Posterior cingulate gyrus (tissue), 11 donors: ENCODE results near the gene ADGRA3.

Experiments
- DNase-seq, 10 donors: peaks; one replicate each; pipeline versions ENCODE4 v3.0.0 to v3.0.0-alpha.2; 2020 to 2021; ENCODE audit warnings: mixed read lengths in 3 of 10
- intact Hi-C: fragments of 100-400 bp; cut with DNase I; formaldehyde crosslinking; loops from one replicate; pipeline ENCODE4 v1.15.1; 2023

Gene ADGRA3

GRCh38 chr4:22454216-22454838 is 61.5 kb downstream of the ADGRA3 start:
- no peak for DNase-seq
- intact Hi-C loops = no loop called here

DNA sequence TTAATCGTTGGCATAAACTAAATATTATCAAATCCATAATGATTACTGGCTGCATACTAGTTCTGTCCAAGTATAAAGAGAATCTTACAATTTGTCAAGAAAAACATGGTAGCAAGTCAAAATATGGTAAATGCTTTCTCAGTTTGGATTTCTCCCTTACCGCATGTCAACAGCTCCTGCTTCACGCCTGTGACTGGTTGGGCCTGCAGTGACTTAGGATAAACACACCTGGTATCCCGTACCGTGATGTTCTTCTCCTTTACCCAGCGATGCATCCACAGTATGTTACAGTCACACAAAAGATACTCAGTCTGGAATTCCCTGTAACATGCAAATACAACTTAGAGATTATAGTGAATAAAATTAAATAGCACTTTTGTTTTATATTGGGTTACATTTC is 71.1 kb downstream of the ADGRA3 start:
- intact Hi-C loops = no loop called here
- DNase-seq = no peak

DNA sequence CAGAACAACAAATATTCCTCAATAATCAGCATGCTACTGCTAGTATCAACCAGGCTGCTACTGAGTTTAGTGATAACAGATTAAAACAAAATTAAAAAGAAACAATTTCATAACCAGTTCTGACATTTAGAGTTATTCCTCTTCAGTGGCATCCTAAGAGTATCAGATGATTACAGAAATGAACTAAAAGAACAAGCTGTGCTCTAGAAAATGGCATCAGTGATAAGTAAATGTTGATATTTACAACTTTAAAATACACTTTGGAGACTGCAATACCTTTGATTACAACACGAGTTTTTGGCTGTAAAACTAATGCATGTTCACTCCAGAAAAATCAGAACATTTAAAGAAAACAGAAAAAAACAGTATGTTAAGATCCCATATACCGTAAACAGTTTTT is 72.9 kb downstream of the ADGRA3 start:
- intact Hi-C loops = no loop called here

GRCh38 chr4:22440999-22441398 is 74.9 kb downstream of the ADGRA3 start:
- DNase-seq = no peak
- intact Hi-C loops = no loop called here

More for the DNA sequence above, 72.9 kb downstream of the ADGRA3 start:
- no peak for DNase-seq

DNA sequence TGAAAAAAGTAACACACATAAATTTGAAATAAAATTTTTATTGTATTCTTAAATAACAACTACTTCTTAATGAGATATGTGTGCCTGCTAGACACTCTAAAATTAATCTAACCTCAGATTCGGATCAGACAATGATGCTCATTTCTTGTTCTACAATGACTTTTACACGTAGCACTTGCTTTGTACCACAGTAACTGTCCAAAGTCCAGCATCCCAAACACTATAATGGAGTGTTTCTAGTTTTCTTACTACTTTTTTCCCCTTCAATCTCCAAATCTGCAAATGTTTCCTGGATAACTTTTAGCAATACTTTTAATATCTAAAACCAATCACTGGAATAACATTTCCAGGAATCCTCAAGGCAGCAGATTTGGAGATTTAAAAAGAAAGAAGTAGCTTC is 75.9 kb downstream of the ADGRA3 start:
- intact Hi-C loops = no loop called here
- DNase-seq = no peak

- intact Hi-C loops = no loop called here
- no peak for DNase-seq
Measured at GRCh38 chr4:22435652-22436051, 80.2 kb downstream of the ADGRA3 start.

DNA sequence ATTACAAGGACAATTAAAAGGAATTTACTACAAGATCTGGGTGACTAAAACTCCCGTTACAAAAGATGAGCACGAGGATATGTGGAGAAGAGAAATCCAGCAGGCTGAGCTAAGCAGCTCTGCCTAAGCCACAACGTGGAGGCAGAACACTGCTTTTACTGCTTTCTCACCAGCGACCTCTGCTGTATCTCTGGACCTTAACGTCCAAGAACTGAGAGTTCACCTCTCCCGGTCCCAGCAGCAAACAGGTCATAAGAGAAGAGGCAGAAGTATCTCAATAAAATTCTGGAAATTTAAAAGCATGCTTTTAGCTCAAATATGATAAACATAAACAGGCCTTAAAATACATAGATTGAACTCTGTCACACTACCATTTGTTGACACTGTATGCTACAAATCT is 81.0 kb downstream of the ADGRA3 start:
- intact Hi-C loops = no loop called here
- peak in 3 of 10 donors; percentile 12 to 60 (median 15) for DNase-seq

- intact Hi-C loops = no loop called here
- no peak for DNase-seq
Measured at GRCh38 chr4:22430626-22431025, 85.2 kb downstream of the ADGRA3 start.

DNA sequence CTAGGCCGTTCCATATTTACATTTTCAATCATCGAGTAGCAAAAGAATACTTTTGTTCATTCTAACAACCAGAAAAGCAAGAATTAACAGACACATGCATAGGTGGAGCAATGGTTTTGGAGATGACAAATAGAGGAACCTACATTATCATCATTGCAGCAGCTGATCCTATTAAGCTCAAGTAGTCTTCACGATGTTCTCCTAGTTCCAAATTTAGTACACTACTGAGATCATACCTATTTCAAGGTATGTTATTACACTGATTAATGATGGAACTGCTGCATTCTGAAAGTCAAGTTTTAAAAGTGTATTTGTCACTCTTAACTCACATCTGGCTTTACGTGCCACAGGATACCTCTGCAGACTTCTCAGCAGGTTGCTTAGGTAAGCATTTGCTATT is 87.4 kb downstream of the ADGRA3 start:
- intact Hi-C loops = no loop called here
- no peak for DNase-seq

- DNase-seq = no peak
- intact Hi-C loops = no loop called here
Measured at GRCh38 chr4:22427675-22428074, 88.2 kb downstream of the ADGRA3 start.

DNA sequence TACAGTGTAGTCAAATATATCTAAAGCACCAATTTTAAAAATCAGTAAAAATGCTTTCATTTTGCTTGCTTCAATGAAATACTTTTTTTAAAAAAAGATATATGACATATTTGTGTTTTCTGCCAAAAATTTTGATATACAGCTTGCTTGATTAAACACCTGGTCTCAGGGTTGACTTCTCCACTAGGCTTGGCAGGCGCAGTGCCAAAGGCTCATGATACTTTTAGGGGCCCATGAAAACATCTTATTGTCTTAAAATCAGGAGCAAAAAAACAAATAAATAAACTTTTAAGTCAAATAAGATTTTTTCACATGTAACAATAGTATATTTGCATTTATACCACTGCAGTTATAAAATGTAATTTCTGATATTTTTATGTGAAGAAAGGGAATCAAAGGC is 95.6 kb downstream of the ADGRA3 start:
- intact Hi-C loops = no loop called here
- no peak for DNase-seq

GRCh38 chr4:22417408-22417807 is 98.5 kb downstream of the ADGRA3 start:
- intact Hi-C loops = no loop called here

DNA sequence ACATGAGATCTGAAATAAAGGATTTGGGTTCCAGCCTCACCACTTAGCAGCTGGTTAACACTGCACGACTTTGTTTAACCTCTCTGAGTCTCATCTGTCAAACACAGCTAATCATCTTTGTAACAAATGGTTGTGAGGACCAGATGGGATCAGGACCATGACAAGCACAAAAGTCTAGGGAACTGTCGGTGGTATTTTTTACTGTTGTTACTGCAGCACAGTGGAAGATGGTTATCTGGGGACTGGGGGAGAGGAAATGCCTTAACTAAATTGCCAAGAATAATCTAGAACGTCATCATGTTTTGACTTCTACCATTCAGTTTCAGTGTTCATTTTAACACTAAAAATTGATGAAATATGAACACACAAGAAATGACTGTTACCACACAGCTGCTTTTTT is 99.5 kb downstream of the ADGRA3 start:
- intact Hi-C loops = no loop called here
- no peak for DNase-seq

More at GRCh38 chr4:22417408-22417807, 98.5 kb downstream of the ADGRA3 start:
- no peak for DNase-seq

DNA sequence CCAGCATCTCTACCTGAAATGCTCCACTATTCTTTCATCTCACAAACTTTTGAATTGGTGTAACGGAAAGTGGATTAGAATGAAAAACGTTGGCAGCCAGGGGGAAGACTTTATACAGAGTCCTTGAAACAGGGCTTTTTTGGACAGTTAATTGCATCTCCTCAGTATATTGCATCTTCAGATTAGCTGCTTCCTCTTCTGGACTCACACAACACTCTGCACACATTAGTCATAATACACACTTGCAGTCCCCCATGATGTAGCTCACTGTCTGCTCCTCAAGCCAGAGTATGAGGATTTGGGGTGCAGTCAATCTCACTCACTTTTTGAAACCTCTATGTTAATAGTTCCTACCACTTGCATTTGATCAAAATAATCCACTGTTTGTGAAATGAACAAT is 101.0 kb downstream of the ADGRA3 start:
- intact Hi-C loops = no loop called here
- DNase-seq = no peak

DNA sequence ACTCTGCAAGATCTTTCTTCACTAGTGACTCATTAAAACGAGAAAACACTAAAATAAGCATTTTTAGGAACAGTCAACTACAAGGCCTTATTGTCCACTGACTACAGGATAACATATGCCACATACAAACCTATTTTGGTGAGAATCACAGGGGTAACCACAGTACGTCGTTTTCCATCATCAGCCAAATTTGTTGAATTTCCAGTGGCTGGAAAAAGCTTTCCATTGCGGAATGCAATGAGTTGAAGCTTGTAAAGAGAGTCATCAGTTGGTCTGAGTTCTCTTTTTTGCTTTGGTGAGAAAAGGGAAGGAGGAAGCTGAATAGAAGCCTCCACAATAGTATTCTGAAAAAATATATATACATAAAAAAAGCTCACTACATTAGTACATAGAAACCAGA is 102.4 kb downstream of the ADGRA3 start:
- DNase-seq = no peak

GRCh38 chr4:22412013-22412412 is 103.9 kb downstream of the ADGRA3 start:
- no peak for DNase-seq
- intact Hi-C loops = no loop called here

More for the DNA sequence above, 102.4 kb downstream of the ADGRA3 start:
- intact Hi-C loops = no loop called here

DNA sequence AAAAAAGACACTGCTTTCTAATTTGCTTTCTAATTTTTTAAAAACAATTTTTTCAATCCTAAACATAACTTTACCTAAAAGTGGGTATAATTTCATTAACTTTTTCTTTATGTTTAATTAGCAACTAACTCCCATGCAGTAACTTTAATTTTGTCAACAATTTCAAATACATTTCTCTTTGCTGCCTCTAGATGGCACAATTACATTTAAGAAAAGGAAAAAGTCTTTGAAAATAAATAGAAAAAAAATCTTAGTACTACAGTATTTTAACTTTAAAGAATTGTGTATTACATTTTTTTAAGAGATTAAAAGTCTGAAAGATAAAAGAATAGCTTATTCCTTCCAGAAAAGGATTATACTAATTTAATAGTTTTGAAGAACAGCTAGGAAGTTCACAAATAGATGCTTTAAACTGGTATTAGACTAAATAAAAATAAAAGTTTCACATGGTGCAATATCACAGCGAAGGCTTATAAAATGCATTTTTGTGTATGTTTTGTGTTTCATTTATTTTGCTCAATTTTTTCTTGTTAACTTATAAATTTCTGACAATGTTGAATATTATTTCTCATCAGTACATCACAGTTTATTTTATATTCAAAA is 105.1 kb downstream of the ADGRA3 start:
- intact Hi-C loops = loop anchor here (2.0 kb wide), 2 partner anchors 196 to 280 kb away; no protein-coding TSS in a partner anchor
- no peak for DNase-seq

GRCh38 chr4:22408474-22408873 is 107.4 kb downstream of the ADGRA3 start:
- no peak for DNase-seq
- intact Hi-C loops = no loop called here

- intact Hi-C loops = no loop called here
- DNase-seq = no peak
Measured at GRCh38 chr4:22407361-22407760, 108.5 kb downstream of the ADGRA3 start.

- DNase-seq = no peak
- intact Hi-C loops = no loop called here
Measured at GRCh38 chr4:22398671-22399070, 117.2 kb downstream of the ADGRA3 start.

- intact Hi-C loops = no loop called here
- no peak for DNase-seq
Measured at GRCh38 chr4:22391551-22391950, 124.3 kb downstream of the ADGRA3 start.

DNA sequence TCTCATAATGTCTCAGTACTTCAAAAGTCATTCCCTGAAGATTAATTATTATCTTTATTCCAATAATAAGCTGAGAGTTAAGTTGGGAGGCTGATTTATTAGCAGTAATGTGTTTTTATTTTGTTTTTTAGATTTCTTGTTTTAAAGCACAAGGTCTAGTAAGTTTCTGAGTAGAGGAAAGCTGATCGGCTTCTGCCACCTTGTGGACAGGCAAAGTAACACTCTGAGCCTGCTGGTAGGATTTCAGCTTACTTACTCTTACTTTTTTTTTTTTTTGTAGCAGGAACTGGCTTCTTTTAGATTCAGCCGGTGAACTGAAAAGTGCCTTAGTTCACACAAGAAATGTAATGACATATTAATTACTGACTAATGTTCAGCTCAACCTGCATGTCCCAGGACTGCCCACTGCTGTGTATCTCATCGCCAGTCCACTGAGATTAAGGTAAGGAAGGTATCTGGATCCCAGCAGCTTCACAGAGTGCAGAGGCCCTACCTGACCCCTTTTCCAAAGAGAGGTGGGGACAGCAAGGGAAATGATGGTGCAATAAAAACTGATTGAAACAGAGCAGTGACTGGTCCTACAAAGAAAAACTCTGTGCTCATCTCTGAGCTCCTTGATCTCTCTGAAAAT is 126.5 kb downstream of the ADGRA3 start:
- intact Hi-C loops = loop anchor here (1.0 to 10.0 kb wide), 2 partner anchors 600 to 875 kb away; no protein-coding TSS in a partner anchor
- peak; percentile 28 to 90 (median 50) for DNase-seq
